GM19351 (cell line): ENCODE measurements around the gene SGCB.

Source experiments
- ATAC-seq: cut with Tn5 transposase; IDR thresholded peaks from one replicate; pipeline ENCODE4 v1.9.1; 2021; ENCODE audit warnings: mild to moderate bottlenecking, moderate library complexity; ENCODE audit not compliant: unreplicated experiment

Gene SGCB

DNA sequence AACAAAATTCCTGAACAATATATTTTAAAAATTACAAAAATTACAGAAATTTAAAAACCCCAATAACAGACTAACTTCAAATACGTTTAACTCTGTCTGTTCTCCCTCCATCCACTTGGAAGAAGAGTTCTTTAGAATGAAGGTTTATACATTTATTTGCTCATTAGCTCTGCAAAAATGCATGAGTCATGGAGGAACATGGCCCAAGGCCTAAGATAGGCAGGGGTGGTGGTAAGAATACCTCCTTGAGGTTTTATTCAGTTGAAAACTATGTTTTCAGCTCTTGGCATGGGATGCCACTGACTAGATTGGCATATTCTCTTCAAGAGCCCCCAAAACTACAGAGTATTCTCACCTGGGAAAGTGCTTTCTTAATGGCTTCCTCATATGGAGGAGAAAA lies 9.1 kb downstream of the SGCB start:
- no peak for ATAC-seq

DNA sequence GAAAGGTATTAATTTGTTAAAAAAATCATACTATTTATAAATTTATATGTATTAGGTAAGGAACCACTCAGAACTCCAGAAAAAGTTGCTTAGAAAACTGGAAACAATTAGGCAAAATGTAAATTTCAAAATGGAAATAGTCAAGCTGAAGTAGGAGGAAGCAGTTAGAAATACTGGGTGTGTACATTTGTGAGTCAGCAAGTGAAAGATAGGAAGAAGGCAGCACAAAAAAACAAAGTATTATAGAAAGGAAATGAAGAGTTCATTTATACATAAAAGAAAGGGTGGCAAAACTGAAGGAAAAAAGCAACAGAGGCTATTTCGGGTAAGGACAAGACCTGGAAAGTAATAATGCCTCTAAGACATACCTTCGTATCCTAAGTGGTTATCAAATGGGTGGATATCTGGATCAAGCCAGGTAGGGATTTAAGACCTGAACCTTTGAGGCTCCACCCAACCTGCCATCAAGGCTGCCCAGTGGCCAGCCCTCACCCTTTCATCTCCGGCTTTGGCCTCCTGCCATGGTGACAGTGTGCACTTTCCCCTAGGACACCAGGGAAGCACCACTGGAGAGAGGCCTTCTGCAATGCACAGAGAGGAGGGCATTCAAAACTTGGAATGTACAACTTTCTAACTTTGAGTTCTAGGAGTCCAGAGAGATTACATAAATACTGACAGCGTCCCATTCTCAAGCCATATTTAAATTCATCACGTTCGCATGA lies 18.0 kb downstream of the SGCB start, which contains the start of gene LRRC66:
Gene LRRC66 (minus strand): TSS at position 428 of the 722 bp plus-strand sequence. CDS start 2,750 bp downstream, outside the sequence.
- ATAC-seq, result no peak

DNA sequence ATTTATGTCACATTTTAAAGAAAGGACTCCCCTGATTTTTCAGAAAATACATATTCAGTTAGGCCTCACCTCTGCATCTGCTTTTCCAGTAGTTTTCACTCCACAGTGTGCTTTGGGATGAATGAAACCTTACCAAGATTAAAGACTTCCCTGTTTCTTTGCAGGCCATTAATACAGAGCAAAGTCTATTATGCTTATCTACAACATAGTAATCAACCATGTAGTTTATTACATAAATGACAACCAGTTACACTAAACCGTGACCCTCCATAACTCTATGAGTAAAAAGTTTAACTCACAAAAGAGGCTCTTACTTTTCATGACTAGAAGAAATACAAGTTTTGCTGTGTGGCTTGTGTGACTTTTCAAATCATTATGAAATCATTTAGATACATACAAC lies 20.3 kb downstream of the SGCB start:
- no peak for ATAC-seq

DNA sequence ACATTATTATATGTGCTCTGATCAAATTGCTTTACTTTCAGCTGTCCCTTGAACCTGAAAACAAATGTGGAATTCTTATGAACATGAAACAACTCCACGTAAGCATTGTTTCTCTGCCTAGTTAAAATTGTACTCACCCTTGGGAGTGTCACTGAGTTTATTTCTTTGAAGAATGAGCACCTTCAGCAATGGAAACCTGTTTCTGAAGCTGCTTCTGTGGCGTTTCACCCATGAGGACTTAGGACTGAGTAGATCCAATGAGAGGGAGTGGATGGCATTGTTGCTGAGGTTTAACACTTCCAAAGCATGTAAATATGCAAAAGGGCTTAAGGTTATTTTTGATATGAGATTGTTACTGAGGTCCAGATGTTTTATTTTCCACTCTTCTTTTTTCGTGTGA lies 21.1 kb downstream of the SGCB start:
- no peak for ATAC-seq

DNA sequence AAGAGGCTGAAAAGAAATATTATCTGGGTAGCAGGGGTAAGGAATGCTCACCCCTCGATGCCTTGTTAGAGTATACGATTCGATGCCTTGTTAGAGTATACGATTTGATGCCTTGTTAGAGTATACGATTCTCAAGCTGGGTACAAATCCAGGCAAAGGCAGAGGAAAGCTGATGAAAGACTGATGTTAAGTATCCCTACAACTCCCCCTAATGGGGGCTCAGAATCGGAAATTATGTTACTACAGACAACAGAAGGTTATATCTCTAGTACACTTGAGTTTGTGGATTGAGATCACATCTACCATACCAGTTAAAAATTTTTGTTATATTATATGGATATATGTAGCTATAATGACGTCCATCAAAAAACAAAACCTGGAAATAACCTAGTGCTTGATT lies 22.7 kb downstream of the SGCB start:
- ATAC-seq, result no peak

DNA sequence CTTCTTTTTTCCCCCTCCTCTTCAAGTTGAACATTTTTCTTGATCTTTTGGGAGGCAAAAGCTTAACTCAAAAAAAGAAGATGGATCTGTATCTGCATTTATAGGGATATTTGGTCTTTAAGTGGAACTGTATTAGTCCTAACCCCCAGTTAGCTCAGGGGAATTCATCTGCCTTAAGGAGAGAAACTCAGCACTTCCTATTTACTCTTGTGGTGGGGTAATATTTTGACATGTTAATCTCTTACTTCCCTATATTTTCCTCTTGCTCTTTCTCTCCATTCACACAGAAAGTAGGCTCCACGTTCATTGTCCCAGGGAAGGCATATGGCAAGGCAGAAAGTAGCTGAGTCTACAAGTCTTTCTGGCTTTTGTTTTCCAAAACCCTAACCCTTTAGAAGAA lies 23.2 kb downstream of the SGCB start:
- no peak for ATAC-seq

DNA sequence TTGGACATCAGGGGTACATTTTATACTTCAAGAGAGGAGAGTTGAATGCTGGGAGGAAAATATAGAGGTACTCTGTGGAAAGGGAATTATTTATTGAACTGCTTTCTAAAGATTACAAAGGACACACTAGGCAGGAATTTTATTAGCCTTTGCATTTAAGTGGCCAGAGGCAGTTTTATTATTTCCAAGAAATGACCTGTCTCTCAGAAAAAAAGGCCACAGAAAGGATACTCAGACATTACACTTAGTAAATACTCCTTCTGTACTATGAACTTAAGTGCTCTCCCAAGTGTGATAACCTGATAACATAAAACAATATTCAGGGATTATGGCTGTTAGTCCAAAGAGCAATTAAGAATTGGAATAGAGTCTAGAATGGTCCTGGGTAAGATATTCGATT lies 25.4 kb downstream of the SGCB start:
- ATAC-seq, result no peak

DNA sequence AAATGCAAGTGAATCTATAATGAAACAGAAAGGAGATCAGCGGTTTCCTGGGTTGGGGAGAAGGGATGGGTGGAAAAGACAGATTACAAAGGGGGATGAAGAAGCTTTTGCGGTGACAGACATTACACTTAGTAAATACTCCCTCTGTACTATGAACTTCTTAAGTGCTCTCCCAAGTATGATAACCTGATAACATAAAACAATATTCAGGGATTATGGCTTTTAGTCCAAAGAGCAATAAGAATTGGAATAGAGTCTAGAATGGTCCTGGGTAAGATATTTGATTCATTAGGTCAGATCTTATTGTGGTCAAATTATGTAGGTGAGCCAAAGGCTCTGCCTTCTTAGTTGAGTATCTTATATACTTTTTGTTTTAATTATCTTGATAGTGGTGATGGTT lies 27.1 kb downstream of the SGCB start:
- no peak for ATAC-seq

DNA sequence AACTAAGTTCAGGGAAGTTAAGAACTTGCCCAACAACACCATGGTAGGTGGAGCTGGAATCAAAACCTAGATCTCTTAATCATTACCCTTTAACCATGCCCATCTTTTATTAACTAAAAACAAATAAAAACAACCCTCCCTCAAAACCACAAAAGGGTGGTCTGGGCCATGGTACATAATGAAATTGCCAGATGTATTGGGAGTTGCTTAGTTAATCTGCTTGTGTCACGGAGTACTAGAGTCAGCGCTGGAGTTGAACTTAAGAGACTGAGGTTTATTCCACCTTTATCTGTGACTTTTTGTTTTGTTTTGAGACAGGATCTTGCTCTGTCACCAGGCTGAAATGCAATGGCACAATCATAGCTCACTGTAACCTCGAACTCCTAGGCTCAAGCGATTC lies 31.2 kb downstream of the SGCB start:
- ATAC-seq, result no peak

DNA sequence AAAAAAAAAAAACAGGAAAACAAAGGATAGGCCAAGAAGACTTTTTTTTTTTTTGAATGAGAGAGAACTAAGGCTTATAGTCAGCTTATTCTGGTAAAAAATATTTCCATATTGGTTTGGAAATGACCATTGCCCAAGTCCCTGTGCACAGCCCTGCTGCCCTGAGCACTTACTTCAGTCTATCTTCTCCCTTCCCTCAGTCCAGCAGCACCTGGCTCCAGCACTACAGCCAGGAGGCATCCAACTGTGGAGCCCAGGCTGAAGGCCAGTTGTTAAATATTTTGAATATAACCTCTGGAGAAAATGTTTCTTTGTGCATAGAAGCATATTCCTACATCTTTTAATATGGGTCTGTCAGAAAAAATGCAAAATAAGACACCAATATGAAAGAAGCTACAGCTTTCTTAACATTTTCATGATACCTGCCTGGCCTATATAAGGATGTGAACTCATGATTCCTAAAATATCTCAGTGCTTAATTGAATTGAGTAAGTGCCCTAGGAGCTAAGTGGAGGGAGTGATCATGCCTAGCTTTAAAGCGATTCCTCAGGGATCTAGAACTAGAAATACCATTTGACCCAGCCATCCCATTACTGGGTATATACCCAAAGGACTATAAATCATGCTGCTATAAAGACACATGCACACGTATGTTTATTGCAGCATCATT lies 32.4 kb downstream of the SGCB start:
- ATAC-seq, result no peak

DNA sequence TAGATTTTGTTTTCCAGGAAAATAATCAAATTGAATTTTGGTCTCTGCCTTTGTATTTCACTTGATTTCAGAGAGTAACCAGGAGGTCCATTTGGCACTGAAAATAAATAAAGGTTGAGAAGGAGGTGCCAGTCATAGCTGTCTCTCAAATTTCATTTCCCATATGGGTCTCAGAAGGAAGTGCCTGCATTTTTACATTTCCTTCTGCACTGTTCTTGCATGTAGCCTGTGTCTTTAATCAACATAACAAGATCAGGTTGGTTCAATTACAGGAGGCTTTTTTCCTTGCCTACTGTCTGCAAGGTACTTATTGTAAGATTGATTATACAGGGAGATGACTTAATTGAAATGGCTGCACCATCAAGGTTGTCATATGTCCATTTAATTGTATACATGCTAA lies 33.7 kb downstream of the SGCB start:
- ATAC-seq, result no peak

DNA sequence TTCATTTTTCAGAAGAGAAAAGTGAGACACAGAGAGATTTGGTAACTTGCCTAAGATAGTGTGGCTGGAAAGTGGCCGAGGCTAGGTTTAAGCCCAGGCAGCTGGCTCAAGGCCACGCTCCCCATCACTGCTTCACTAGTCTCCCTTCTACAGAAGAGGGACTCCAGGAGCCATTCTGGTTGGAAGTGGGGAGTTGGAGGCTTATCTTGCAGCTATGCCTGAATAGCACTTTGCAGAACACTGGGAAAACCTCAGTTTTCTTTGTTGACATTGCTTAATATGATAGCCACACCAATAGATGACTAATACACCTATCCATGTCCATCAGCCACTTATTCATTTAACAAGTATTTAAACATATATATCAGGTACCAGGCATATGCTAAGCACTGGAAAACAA lies 36.5 kb downstream of the SGCB start:
- no peak for ATAC-seq

DNA sequence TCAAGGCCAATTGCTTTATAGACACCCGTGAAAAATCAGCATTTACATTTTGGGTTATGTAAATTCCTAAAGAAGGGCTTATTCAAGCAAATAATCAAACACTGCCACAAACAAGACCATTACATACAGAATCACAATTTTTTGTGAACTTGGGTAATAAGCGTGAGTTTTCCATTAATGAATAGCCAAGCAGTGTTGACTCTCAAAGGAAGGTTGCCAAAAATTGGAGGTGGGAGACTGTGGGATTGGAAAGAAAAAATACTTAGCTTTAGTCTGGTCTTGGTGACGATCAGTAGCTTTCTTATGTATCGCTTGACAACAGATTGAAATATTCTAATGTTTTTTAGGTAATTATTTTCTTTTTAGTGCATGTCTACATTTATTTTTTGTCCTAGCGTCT lies 38.8 kb downstream of the SGCB start:
- ATAC-seq, result no peak

DNA sequence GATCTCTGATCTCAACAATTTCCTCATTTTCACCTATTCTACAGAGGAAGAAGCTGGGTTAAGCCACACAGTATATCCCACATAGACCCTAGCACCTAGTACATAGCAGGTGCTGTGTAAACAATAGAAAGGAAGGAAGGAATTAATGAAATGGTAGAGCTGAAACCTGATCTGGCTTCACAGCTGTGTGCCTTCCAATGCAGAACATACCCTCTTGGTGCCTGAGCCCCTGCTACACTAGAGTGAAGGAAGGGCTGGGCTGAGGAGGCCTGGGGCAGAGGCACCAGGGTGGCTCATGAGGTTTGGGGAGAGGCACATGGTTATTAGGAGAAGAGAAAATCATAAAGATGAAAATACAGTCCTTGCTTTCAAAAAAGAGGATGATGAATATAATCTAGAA lies 39.3 kb downstream of the SGCB start:
- ATAC-seq, result no peak

DNA sequence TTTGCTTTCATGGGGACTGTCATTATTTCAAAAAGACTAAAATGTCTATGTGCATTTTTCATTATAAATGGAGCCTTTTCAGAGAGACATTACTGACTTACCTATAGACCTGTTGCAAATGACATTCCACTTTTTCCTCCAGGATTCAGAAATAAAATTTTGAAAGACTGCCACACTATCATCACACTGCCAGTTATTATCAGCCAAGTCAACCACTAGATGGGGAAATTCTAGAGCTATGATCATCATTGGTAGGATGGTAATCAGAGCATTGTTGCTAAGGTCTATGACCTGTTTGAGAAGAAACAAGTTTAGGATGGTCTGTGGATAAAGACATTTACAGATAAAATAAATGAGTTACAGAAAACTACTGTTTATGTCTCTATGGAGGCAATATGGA lies 40.5 kb downstream of the SGCB start:
- no peak for ATAC-seq

DNA sequence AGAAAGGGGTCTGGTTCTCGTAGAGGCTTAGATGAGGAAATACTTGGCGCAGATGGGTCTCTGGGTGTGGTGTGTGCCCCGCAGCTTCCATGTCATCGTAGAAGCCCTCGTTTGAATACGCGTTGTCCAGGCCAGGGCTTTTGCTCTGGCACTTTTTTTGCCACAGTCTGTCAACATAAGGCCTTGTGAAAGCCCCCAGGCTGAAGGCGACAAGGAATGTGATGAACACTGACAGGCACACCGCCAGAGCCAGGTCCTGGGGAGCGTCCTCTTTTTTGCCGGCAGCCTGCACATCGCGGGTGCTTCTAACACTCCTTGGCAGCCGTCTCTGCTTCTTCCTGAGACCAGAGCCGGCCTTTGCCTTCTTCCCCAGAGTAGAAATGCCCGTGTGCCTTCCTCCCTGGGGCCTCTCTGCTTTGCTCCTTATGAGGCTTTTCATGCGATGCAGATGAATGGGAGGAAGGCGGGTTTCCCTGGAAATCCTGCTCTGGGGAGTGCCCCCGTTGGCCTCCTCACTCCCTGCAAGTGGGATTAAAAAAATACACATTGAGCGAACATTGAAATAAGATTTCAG lies 42.4 kb downstream of the SGCB start:
- no peak for ATAC-seq
